Measurements from ENCODE around the gene DDI2.

GRCh38 chr1:15657021-15657420, 39.8 kb downstream of the DDI2 start:
- TF ChIP-seq CTCF (conservative IDR thresholded peaks at IDR 0.05; ENCODE audit: low read length) (no peak), EZH2phosphoT487 (IDR thresholded peaks at IDR 0.05; ENCODE audit: borderline replicate concordance, low read depth, low read length) (no peak)
